ENCODE results near the gene TMEM139.

The TMEM139 gene

DNA sequence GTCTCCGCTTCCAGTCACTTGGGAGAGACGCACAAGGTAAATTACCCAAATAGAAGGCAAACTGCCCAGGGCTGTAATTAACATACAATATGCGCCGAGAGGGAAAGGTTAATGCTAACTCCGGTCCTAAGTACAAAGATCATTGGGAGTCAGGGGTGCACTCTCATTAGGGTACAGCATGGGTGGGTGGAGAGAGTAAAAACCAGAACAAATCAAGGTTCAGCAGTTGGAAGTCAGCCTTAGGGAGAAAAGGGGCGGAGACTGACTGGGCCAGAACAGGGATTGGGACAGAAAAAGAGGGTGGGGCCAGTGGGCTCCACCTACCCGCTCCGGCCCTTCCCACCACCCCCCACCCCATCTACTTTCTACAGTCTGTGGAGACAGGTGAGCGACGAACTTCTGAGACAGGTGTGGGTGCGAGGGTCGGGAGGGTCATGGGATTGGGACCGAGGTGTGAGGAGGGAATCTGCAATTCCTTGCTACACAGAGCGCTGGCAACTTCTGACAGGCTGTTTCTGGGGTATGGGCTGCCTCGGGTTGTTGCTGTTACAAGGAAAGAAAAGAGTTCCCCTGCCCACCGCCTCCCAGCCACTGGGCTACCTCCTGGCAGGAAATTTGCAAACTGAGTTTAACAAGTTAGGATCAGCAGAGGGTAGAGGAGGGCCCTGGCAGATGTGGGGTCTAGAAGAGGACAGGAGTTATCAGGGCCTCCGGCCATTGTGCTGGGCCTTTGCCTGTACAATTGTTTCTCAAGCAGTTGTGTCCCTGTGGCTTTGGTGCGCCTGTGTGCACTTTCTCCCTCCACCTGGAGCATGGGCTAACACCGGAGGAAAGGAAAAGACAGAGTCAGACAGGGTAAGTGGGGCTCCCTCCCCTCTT is at the start of gene TMEM139:
TSS of gene TMEM139 (plus strand) at position 368 of the 879 bp plus-strand sequence. CDS start 1,000 bp downstream, outside the sequence.
- DNase-seq = no peak

DNA sequence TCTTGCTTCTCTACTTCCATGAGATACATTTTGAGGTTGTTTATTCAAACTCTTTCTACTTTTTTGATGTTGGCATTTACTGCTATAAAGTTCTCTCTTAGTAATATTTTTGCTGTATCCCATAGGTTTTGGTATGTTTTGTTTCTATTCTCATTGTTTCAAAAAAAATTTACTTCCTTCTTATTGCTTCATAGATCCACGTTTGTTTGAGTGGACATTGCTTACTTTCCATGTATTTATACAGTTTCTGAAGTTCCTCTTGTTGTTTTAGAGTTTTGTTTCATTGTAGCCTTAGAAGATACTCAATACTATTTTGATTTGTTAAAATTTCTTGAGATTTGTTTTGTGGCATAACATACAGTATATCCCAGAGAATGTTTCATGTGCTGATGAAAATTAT is 49.2 kb upstream of the TMEM139 start:
- no peak for DNase-seq

GRCh38 chr7:143236408-143236990 is 48.3 kb upstream of the TMEM139 start:
- DNase-seq = no peak

GRCh38 chr7:143237366-143237765 is 47.4 kb upstream of the TMEM139 start:
- DNase-seq = no peak

DNA sequence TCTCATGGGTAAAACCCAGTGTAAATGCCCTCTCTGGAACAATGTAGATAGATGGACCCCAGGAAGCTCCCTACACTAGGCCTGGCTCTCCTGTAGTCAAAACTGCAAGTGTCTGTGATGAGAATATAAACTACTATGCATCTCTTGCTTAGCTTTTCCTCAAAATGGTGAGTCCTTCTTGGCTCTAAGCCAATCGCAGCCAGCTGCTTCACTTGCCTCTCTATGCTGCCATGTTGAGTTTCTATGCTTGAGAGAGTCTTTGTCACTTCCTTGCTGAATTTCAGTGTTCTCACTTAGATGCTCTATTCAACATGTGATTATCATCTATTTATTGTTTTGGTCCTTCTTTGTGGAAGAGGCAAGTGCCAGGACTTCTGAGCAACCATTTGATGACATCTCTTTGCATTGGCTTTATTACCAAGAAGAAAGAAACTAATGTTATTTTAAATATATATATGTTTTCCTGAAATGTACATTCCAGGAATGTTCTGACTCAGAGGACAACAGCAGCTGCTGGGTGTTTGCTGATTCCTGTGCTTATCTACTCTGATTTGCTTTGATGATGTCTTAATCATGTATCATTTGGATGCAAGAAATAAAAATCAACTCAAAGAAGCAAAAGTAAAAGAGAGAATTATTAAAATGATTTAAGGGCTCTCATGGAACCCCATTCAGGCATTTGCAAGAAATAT is 46.3 kb upstream of the TMEM139 start:
- no peak for DNase-seq

GRCh38 chr7:143239813-143240212 is 44.9 kb upstream of the TMEM139 start:
- no peak for DNase-seq

GRCh38 chr7:143240291-143241168 is 44.2 kb upstream of the TMEM139 start:
- DNase-seq = peak; percentile 67

GRCh38 chr7:143242306-143242705 is 42.5 kb upstream of the TMEM139 start:
- no peak for DNase-seq

- DNase-seq = no peak
These were observed 41.6 kb upstream of the TMEM139 start for GRCh38 chr7:143243111-143243510.

DNA sequence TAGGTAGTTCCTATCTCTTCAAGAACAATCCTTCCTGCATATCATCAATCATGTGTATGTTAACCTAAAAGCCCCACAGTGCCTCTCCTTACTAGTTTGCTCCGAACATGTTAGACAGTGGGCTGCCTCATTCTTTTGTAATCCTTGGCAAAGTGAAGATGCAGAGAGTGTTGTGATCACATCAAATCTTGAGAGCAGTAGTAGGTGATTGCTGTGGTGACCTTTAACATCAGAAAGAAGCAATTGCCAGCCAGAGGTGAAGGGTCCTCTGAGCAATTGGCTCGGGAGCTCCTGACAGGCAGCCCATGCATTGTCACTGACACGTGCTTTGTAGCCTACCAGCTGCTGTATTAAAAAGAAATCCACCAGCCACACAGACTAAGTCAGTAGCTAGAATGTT is 41.1 kb upstream of the TMEM139 start:
- no peak for DNase-seq

DNA sequence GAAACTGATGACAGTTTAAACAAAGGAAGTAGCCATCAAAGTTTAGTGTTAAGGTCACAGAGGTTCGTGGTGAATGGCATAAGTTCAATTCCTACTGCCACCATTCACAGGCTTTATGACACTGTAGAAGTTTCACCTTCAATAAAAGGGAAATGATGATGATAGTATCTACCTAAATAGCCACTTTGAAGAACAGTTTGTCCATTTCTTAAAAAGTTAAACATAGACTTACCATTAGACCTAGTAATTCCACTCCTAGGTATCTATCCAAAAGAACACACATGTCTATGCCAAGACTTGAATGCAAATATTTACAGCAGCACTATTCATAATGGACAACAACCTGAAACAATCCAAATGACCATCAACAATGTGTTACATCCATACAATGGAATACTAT is 40.4 kb upstream of the TMEM139 start:
- no peak for DNase-seq

GRCh38 chr7:143245123-143245522 is 39.6 kb upstream of the TMEM139 start:
- DNase-seq = no peak

- DNase-seq = no peak
These were observed 37.4 kb upstream of the TMEM139 start for GRCh38 chr7:143247372-143247771.

DNA sequence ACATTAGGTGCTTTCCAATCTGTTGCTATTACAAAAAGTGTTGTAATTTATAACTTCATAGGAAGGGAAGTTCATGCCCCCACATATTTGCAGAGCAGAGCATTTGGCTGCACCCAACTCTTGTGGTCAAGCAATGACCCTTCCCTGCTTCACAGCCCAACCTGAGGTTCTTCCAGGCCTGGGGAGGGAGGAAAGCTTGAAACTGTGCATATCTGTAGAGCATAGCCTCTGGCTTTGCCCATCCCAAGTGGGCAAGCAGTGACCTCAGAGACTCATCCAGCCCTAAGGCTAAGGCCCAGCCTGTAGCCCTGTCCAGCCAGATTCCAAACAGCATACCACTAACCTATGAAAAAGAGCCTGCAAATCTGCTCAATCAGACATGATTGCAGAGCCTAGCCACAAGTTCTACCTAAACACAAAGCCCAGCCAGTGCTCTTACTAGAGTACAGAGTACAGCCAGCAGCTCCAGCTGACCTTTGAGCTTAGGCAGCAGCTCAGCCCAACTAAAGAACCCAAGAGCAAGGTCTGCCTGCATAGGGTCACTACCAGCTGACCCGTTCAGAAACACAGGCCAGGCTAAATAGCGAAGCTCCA is 35.9 kb upstream of the TMEM139 start:
- DNase-seq = no peak

- no peak for DNase-seq
These were observed 34.6 kb upstream of the TMEM139 start for GRCh38 chr7:143250199-143250598.

DNA sequence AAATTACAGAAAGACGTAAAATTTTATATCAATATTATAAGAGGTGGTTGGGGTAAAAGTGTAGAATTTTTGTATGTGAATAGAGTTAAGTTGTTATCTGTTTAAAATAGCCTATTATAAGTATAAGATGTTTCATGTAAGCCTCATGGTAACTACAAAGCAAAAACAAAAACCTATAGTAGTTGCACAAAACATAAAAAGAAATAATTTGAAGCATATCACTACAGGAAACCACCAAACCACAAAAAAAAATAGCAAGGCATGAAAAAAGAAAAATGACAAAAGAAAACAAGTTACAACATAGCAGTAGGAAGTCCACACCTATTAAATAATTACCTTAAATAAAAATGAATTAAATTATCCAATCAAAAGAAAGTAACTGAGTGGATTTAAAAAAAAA is 33.9 kb upstream of the TMEM139 start:
- no peak for DNase-seq

GRCh38 chr7:143252006-143252405 is 32.8 kb upstream of the TMEM139 start:
- DNase-seq = no peak

GRCh38 chr7:143255564-143255963 is 29.2 kb upstream of the TMEM139 start:
- no peak for DNase-seq

DNA sequence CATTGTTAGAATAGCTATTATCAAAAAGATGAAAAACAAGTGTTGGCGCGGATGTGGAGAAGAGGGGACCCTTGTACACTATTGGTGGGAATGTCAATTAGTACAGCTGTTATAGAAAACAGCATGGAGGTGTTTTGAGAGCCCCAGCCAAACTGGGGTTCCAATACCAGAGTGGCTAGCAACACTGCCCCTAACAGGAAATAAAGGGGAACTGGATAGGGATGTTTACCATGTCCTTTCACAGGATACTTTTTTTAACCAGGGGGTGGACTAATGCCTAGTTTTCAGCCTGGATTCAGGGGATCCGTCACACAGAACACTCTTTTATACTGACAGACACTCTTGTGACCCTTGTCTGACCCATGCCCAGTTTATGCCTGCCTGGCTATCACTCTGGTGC is 28.4 kb upstream of the TMEM139 start:
- DNase-seq = no peak

- DNase-seq = no peak
These were observed 27.8 kb upstream of the TMEM139 start for GRCh38 chr7:143256932-143257331.

DNA sequence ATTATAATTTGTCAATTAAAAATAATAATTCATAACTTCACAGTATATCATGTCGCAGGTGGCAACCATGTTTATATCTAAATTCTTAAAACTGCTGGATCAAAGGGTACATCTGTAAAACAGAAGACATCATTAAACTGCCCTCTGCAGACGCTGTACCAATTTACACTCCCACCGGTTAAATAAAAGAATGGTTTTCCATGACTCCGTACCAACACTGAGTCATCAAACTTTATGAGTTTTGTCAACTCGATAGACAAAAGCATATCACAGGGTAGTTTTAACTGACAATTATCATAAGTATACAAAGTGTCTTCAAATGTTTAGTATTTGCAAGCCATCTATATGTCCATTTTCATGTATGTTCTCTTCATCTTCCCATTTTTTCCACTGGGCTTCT is 27.3 kb upstream of the TMEM139 start:
- DNase-seq = no peak

- DNase-seq = no peak
These were observed 25.9 kb upstream of the TMEM139 start for GRCh38 chr7:143258831-143259230.

Data from activated CD4-positive, alpha-beta T cell treated with anti-CD3 and anti-CD28 coated beads, Interleukin-2, amount 50 U/mL, for 1 hour (primary cell).